ENCODE data around the gene VTI1A. TPM values are rescaled to one million over a fixed set of nuclear protein-coding genes. Genes with fewer than 3 reads are reported as not detected.

Gene VTI1A
- polyA plus RNA-seq, 1 of the 3 experiments (the other 2 are of a cell fraction) = 8.3 TPM

DNA sequence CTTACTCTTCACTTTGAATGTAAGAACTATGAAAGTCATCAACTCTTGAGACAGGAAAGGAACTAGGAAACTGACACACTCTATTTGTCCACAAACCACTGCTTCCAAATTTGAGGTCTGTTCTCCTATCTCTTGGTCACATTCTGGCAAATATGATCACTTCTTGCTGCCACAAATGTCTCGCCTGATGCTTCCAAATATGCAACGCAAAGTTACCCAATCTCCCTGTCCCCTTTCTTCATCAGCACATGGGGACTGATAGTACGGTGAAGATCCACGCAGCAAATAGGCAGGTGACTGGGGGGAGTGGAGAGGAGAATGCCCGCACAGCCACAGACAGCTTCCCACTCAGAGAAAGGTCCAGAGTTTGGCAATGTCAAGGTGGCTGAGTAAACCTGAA, 410.5 kb downstream of the VTI1A start:
- Histone ChIP-seq H4K20me1 (ENCODE audit: insufficient read depth) (no peaks in the 10 kb centered on the region), H3K4me2 (no peak overlapping the region), H3F3A (replicated peaks; ENCODE audit: insufficient read depth) (no peaks in the 10 kb centered on the region), H3K79me2 (ENCODE audit: insufficient read depth) (no peaks in the 10 kb centered on the region), H3K27me3 (ENCODE audit: insufficient read depth) (no peaks in the 10 kb centered on the region), H3K9me2 (no peaks in the 10 kb centered on the region), H3K36me3 (replicated peaks in 1 of 2; ENCODE audit: control insufficient read depth in 1 of 2, insufficient read depth in 2 of 2, low read length in 1 of 2) (no peaks in the 10 kb centered on the region), H3K27ac (ENCODE audit: low read depth in 2 of 2, low read length in 1 of 2) (no peak overlapping the region), H2AFZ (ENCODE audit: low read depth) (no peak overlapping the region), H3K4me1 (ENCODE audit: control insufficient read depth in 1 of 2, insufficient read depth in 2 of 2, low read depth in 1 of 2, low read length in 1 of 2) (no peaks in the 10 kb centered on the region), H3K9me3 (no peaks in the 10 kb centered on the region), H3K4me3 (ENCODE audit: low read depth in 2 of 2, low read length in 1 of 2) (no peak overlapping the region), H3K9ac (no peak overlapping the region)
- ChIA-PET POLR2A (no interaction called here), CTCF (no interaction called here)
- no peak for DNase-seq
- no peak for TF ChIP-seq MAX (IDR thresholded peaks at IDR 0.05; ENCODE audit: low read depth)
- no peak for TF ChIP-seq ELF1 (IDR thresholded peaks at IDR 0.05)
- no peak for TF ChIP-seq REST (IDR thresholded peaks at IDR 0.05; ENCODE audit: low read depth, low read length)
- no peak for TF ChIP-seq POLR2AphosphoS5 (IDR thresholded peaks at IDR 0.05; ENCODE audit: low read depth, low read length)
- 92% methylated on average over 5 of the region's 5 CpGs for WGBS (ENCODE audit: low lambda C conversion rate)

DNA sequence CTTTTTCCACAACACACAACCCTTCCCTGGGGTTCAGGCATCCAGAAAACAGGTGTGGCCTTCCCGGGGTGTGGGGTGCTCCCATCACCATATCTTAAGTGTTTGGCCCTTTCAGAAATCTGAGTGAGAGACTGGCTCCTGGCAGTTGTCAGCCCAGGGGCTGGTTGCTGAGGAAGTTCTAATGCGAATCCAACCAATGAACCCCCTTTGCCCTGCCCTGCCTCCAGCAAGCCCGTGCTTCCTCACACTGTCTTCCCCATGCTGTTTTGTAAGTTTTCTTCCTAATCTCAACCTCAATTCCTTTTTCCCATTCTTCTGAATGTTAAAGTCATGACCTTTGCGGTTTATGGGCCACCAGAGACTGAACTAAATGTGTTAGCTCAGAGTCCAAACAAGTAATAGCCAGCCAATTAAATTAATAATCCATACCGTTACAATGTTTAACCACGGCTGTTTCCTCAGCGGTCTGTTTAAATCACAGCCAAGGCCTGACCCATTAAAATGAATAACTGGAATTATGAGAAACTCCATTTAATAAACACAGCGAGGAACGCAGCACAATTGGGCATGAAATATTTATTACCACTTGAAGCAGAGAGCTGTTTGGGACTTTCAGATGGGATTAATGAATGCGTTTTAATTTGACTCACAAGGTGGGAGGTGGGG, 412.1 kb downstream of the VTI1A start:
- Histone ChIP-seq H2AFZ (ENCODE audit: low read depth) (no peak overlapping the region), H3F3A (replicated peaks; ENCODE audit: insufficient read depth) (no peaks in the 10 kb centered on the region), H3K4me3 (ENCODE audit: low read depth in 2 of 2, low read length in 1 of 2) (no peak overlapping the region), H3K27ac (ENCODE audit: low read depth in 2 of 2, low read length in 1 of 2) (no peak overlapping the region), H3K9me3 (no peaks in the 10 kb centered on the region), H3K27me3 (ENCODE audit: insufficient read depth) (no peaks in the 10 kb centered on the region), H4K20me1 (ENCODE audit: insufficient read depth) (no peaks in the 10 kb centered on the region), H3K79me2 (ENCODE audit: insufficient read depth) (no peaks in the 10 kb centered on the region), H3K36me3 (replicated peaks in 1 of 2; ENCODE audit: control insufficient read depth in 1 of 2, insufficient read depth in 2 of 2, low read length in 1 of 2) (no peaks in the 10 kb centered on the region), H3K4me1 (ENCODE audit: control insufficient read depth in 1 of 2, insufficient read depth in 2 of 2, low read depth in 1 of 2, low read length in 1 of 2) (no peaks in the 10 kb centered on the region), H3K9me2 (no peaks in the 10 kb centered on the region), H3K4me2 (no peak overlapping the region), H3K9ac (no peak overlapping the region)
- 68% methylated on average over 10 of the region's 10 CpGs for WGBS (ENCODE audit: low lambda C conversion rate)
- DNase-seq = no peak
- POLR2A ChIA-PET = no interaction called here
- CTCF ChIA-PET = no interaction called here
- TF ChIP-seq GATA2 (CRISPR knock-in tag; IDR thresholded peaks at IDR 0.05) (no peak), YY1 (IDR thresholded peaks at IDR 0.05; ENCODE audit: low read depth) (no peak), RAD21 (IDR thresholded peaks at IDR 0.05; ENCODE audit: low read length) (no peak), POLR2AphosphoS5 (IDR thresholded peaks at IDR 0.05; ENCODE audit: low read depth, low read length) (no peak), TAF1 (IDR thresholded peaks at IDR 0.05; ENCODE audit: borderline replicate concordance, low read depth, low read length) (no peak), FOXJ3 (CRISPR knock-in tag; IDR thresholded peaks at IDR 0.05) (no peak), REST (IDR thresholded peaks at IDR 0.05; ENCODE audit: low read depth, low read length) (no peak), USF2 (IDR thresholded peaks at IDR 0.05; ENCODE audit: borderline replicate concordance, low read depth, low read length) (no peak), TCF12 (IDR thresholded peaks at IDR 0.05) (no peak), EP300 (IDR thresholded peaks at IDR 0.05; ENCODE audit: borderline replicate concordance in 1 of 2, low read depth in 1 of 2, low read length in 1 of 2) (no peak), RCOR1 (IDR thresholded peaks at IDR 0.05; ENCODE audit: low read length) (no peak), SIN3A (IDR thresholded peaks at IDR 0.05; ENCODE audit: borderline replicate concordance, low read depth, low read length) (no peak), ELF1 (IDR thresholded peaks at IDR 0.05) (no peak), FOSL2 (IDR thresholded peaks at IDR 0.05; ENCODE audit: borderline replicate concordance, low read depth) (no peak), PBX3 (IDR thresholded peaks at IDR 0.05) (no peak)
- TF ChIP-seq, protein P1, sequence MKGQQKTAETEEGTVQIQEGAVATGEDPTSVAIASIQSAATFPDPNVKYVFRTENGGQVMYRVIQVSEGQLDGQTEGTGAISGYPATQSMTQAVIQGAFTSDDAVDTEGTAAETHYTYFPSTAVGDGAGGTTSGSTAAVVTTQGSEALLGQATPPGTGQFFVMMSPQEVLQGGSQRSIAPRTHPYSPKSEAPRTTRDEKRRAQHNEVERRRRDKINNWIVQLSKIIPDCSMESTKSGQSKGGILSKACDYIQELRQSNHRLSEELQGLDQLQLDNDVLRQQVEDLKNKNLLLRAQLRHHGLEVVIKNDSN (IDR thresholded peaks at IDR 0.05; ENCODE audit: borderline replicate concordance, low read depth) = no peak
